ENCODE data around the gene LMAN1L. TPM values are rescaled to one million over a fixed set of nuclear protein-coding genes. Genes with fewer than 3 reads are reported as not detected.

The LMAN1L gene
- polyA plus RNA-seq, 2 donors: 0.27 to 0.61 TPM

GRCh38 chr15:74801311-74801997, 11.2 kb upstream of the LMAN1L start:
- Histone ChIP-seq H3K27me3 (ENCODE audit: control insufficient read depth in 1 of 2, insufficient read depth in 2 of 2, low read length in 2 of 2) (no peaks in the 10 kb centered on the region), H3K4me1 (ENCODE audit: control insufficient read depth in 2 of 2, insufficient read depth in 2 of 2, low read length in 1 of 2) (peaks cover 3 to 26% of the 10 kb centered on the region in 2 donors), H3K36me3 (ENCODE audit: control insufficient read depth in 2 of 2, insufficient read depth in 2 of 2, low read length in 1 of 2) (peaks cover 14 to 53% of the 10 kb centered on the region in 2 donors), H3K4me3 (ENCODE audit: low read depth in 1 of 2, low read length in 2 of 2) (no peak overlapping the region), H3K27ac (ENCODE audit: low read depth in 2 of 2, low read length in 1 of 2) (peak overlapping the region in 1 of 2 donors; percentile 27), H3K9me3 (ENCODE audit: control insufficient read depth in 2 of 2, insufficient read depth in 1 of 2, low read depth in 1 of 2, low read length in 1 of 2) (no peaks in the 10 kb centered on the region)
- WGBS, 2 donors: 85 to 86% methylated on average over 18 of the region's 18 CpGs

DNA sequence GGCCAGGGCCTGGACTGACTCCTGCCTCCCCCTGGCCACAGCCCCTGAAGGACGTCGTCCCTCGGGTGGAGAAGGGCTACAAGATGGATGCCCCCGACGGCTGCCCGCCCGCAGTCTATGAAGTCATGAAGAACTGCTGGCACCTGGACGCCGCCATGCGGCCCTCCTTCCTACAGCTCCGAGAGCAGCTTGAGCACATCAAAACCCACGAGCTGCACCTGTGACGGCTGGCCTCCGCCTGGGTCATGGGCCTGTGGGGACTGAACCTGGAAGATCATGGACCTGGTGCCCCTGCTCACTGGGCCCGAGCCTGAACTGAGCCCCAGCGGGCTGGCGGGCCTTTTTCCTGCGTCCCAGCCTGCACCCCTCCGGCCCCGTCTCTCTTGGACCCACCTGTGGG, 10.3 kb upstream of the LMAN1L start:
- Histone ChIP-seq H3K27ac (ENCODE audit: low read depth in 2 of 2, low read length in 1 of 2) (no peak overlapping the region), H3K9me3 (ENCODE audit: control insufficient read depth in 2 of 2, insufficient read depth in 1 of 2, low read depth in 1 of 2, low read length in 1 of 2) (no peaks in the 10 kb centered on the region), H3K27me3 (ENCODE audit: control insufficient read depth in 1 of 2, insufficient read depth in 2 of 2, low read length in 2 of 2) (no peaks in the 10 kb centered on the region), H3K36me3 (ENCODE audit: control insufficient read depth in 2 of 2, insufficient read depth in 2 of 2, low read length in 1 of 2) (peaks cover 14 to 53% of the 10 kb centered on the region in 2 donors), H3K4me3 (ENCODE audit: low read depth in 1 of 2, low read length in 2 of 2) (no peak overlapping the region), H3K4me1 (ENCODE audit: control insufficient read depth in 2 of 2, insufficient read depth in 2 of 2, low read length in 1 of 2) (peaks cover 3 to 26% of the 10 kb centered on the region in 2 donors)
- WGBS, 2 donors: 91 to 92% methylated on average over 20 of the region's 20 CpGs

DNA sequence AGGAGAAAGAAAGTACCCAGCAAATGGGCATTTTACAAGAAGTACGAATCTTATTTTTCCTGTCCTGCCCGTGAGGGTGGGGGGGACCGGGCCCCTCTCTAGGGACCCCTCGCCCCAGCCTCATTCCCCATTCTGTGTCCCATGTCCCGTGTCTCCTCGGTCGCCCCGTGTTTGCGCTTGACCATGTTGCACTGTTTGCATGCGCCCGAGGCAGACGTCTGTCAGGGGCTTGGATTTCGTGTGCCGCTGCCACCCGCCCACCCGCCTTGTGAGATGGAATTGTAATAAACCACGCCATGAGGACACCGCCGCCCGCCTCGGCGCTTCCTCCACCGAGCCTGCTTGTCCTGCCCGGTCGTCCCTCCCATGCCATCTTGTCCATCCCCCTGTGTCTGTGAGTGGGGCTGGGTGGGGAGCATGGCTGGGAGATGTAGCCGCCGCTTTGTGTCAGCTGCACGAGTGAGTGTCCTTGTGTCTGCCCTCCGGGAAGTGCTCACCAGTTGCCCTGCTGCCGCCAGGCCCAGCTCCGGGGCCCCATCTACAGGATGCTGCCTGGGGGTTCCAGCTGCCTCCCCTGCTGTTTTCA, 9.7 kb upstream of the LMAN1L start:
- 88 to 91% methylated on average over 31 of the region's 31 CpGs for WGBS, 2 donors
- Histone ChIP-seq H3K27ac (ENCODE audit: low read depth in 2 of 2, low read length in 1 of 2) (no peak overlapping the region), H3K27me3 (ENCODE audit: control insufficient read depth in 1 of 2, insufficient read depth in 2 of 2, low read length in 2 of 2) (no peaks in the 10 kb centered on the region), H3K4me1 (ENCODE audit: control insufficient read depth in 2 of 2, insufficient read depth in 2 of 2, low read length in 1 of 2) (peaks cover 4 to 26% of the 10 kb centered on the region in 2 donors), H3K4me3 (ENCODE audit: low read depth in 1 of 2, low read length in 2 of 2) (no peak overlapping the region), H3K36me3 (ENCODE audit: control insufficient read depth in 2 of 2, insufficient read depth in 2 of 2, low read length in 1 of 2) (peaks cover 14 to 50% of the 10 kb centered on the region in 2 donors), H3K9me3 (ENCODE audit: control insufficient read depth in 2 of 2, insufficient read depth in 1 of 2, low read depth in 1 of 2, low read length in 1 of 2) (no peaks in the 10 kb centered on the region)

- Histone ChIP-seq H3K9me3 (ENCODE audit: control insufficient read depth in 2 of 2, insufficient read depth in 1 of 2, low read depth in 1 of 2, low read length in 1 of 2) (no peaks in the 10 kb centered on the region), H3K27me3 (ENCODE audit: control insufficient read depth in 1 of 2, insufficient read depth in 2 of 2, low read length in 2 of 2) (no peaks in the 10 kb centered on the region), H3K27ac (ENCODE audit: low read depth in 2 of 2, low read length in 1 of 2) (no peak overlapping the region), H3K4me1 (ENCODE audit: control insufficient read depth in 2 of 2, insufficient read depth in 2 of 2, low read length in 1 of 2) (peaks cover 4 to 13% of the 10 kb centered on the region in 2 donors), H3K4me3 (ENCODE audit: low read depth in 1 of 2, low read length in 2 of 2) (no peak overlapping the region), H3K36me3 (ENCODE audit: control insufficient read depth in 2 of 2, insufficient read depth in 2 of 2, low read length in 1 of 2) (peaks cover 7 to 32% of the 10 kb centered on the region in 2 donors)
- 73 to 76% methylated on average over 6 of the region's 6 CpGs for WGBS, 2 donors
Measured at GRCh38 chr15:74804935-74805334, 7.7 kb upstream of the LMAN1L start.

DNA sequence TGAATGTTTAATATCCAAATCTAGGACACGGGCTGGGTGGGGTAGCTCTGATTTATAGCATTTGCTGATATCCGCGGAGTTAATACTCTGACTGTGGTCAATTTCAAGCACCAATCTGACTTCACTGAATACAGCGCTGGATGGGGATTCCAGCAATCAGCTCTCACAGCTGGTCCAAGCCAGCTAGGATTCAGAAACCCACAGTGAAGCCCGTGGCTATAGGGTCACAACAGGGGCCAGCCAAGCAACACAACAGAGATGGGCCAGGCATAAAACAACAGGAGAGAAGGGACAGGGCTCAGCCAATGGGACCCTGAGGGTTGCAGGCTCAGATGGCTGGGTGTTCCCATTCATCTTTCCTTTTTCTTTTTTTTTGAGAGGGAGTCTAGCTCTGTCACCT, 5.4 kb upstream of the LMAN1L start:
- Histone ChIP-seq H3K4me1 (ENCODE audit: control insufficient read depth in 2 of 2, insufficient read depth in 2 of 2, low read length in 1 of 2) (peaks cover 4 to 8% of the 10 kb centered on the region in 2 donors), H3K27me3 (ENCODE audit: control insufficient read depth in 1 of 2, insufficient read depth in 2 of 2, low read length in 2 of 2) (no peaks in the 10 kb centered on the region), H3K36me3 (ENCODE audit: control insufficient read depth in 2 of 2, insufficient read depth in 2 of 2, low read length in 1 of 2) (peaks cover 2 to 16% of the 10 kb centered on the region in 2 donors), H3K4me3 (ENCODE audit: low read depth in 1 of 2, low read length in 2 of 2) (no peak overlapping the region), H3K9me3 (ENCODE audit: control insufficient read depth in 2 of 2, insufficient read depth in 1 of 2, low read depth in 1 of 2, low read length in 1 of 2) (no peaks in the 10 kb centered on the region), H3K27ac (ENCODE audit: low read depth in 2 of 2, low read length in 1 of 2) (peak overlapping the region in 1 of 2 donors; percentile 17)
- WGBS, 2 donors: 56 to 61% methylated on average over 5 of the region's 5 CpGs

- Histone ChIP-seq H3K27me3 (ENCODE audit: control insufficient read depth in 1 of 2, insufficient read depth in 2 of 2, low read length in 2 of 2) (no peaks in the 10 kb centered on the region), H3K9me3 (ENCODE audit: control insufficient read depth in 2 of 2, insufficient read depth in 1 of 2, low read depth in 1 of 2, low read length in 1 of 2) (no peaks in the 10 kb centered on the region), H3K4me3 (ENCODE audit: low read depth in 1 of 2, low read length in 2 of 2) (no peak overlapping the region), H3K27ac (ENCODE audit: low read depth in 2 of 2, low read length in 1 of 2) (peak overlapping the region in 1 of 2 donors; percentile 47), H3K4me1 (ENCODE audit: control insufficient read depth in 2 of 2, insufficient read depth in 2 of 2, low read length in 1 of 2) (peaks cover 4 to 8% of the 10 kb centered on the region in 2 donors), H3K36me3 (ENCODE audit: control insufficient read depth in 2 of 2, insufficient read depth in 2 of 2, low read length in 1 of 2) (peaks cover 0 to 7% of the 10 kb centered on the region in 2 donors)
- 54 to 56% methylated on average over 18 of the region's 18 CpGs for WGBS, 2 donors
Measured at GRCh38 chr15:74808078-74808839, 4.4 kb upstream of the LMAN1L start.

DNA sequence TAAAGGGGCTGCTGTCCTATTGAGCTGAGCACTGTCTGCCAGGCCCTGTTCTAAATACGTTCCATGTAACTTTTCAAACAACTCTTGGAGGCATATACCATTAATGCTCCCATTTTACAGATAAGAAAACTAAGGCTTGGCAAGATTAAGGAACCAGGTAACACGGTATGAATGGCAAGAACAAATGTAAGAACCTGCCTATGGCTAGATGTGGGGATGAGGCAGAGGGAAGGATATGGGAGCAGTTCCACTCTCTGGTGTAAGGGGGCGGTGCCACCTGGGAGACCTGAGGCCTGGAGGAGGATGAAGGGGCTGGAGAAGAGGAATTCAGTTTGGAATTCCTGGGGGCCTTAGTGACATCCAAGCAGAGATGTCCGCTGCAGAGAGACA, 3.8 kb upstream of the LMAN1L start:
- Histone ChIP-seq H3K36me3 (ENCODE audit: control insufficient read depth in 2 of 2, insufficient read depth in 2 of 2, low read length in 1 of 2) (peaks cover 0 to under 1% of the 10 kb centered on the region in 2 donors), H3K27me3 (ENCODE audit: control insufficient read depth in 1 of 2, insufficient read depth in 2 of 2, low read length in 2 of 2) (no peaks in the 10 kb centered on the region), H3K27ac (ENCODE audit: low read depth in 2 of 2, low read length in 1 of 2) (no peak overlapping the region), H3K9me3 (ENCODE audit: control insufficient read depth in 2 of 2, insufficient read depth in 1 of 2, low read depth in 1 of 2, low read length in 1 of 2) (no peaks in the 10 kb centered on the region), H3K4me3 (ENCODE audit: low read depth in 1 of 2, low read length in 2 of 2) (no peak overlapping the region), H3K4me1 (ENCODE audit: control insufficient read depth in 2 of 2, insufficient read depth in 2 of 2, low read length in 1 of 2) (peaks cover 4 to 8% of the 10 kb centered on the region in 2 donors)
- 62 to 77% methylated on average over 4 of the region's 4 CpGs for WGBS, 2 donors

GRCh38 chr15:74809242-74809641, 3.4 kb upstream of the LMAN1L start:
- peaks cover 4 to 8% of the 10 kb centered on the region in 2 donors for H3K4me1 ChIP-seq (ENCODE audit: control insufficient read depth in 2 of 2, insufficient read depth in 2 of 2, low read length in 1 of 2)
- WGBS, 2 donors: 79 to 80% methylated on average over 5 of the region's 5 CpGs
- no peak overlapping the region for H3K4me3 ChIP-seq (ENCODE audit: low read depth in 1 of 2, low read length in 2 of 2)
- no peaks in the 10 kb centered on the region for H3K27me3 ChIP-seq (ENCODE audit: control insufficient read depth in 1 of 2, insufficient read depth in 2 of 2, low read length in 2 of 2)
- H3K9me3 ChIP-seq (ENCODE audit: control insufficient read depth in 2 of 2, insufficient read depth in 1 of 2, low read depth in 1 of 2, low read length in 1 of 2): no peaks in the 10 kb centered on the region
- H3K27ac ChIP-seq (ENCODE audit: low read depth in 2 of 2, low read length in 1 of 2): no peak overlapping the region
- no peaks in the 10 kb centered on the region for H3K36me3 ChIP-seq (ENCODE audit: control insufficient read depth in 2 of 2, insufficient read depth in 2 of 2, low read length in 1 of 2)

GRCh38 chr15:74809956-74810355, 2.7 kb upstream of the LMAN1L start:
- Histone ChIP-seq H3K4me1 (ENCODE audit: control insufficient read depth in 2 of 2, insufficient read depth in 2 of 2, low read length in 1 of 2) (peaks cover 4 to 10% of the 10 kb centered on the region in 2 donors), H3K4me3 (ENCODE audit: low read depth in 1 of 2, low read length in 2 of 2) (no peak overlapping the region), H3K27me3 (ENCODE audit: control insufficient read depth in 1 of 2, insufficient read depth in 2 of 2, low read length in 2 of 2) (no peaks in the 10 kb centered on the region), H3K9me3 (ENCODE audit: control insufficient read depth in 2 of 2, insufficient read depth in 1 of 2, low read depth in 1 of 2, low read length in 1 of 2) (no peaks in the 10 kb centered on the region), H3K36me3 (ENCODE audit: control insufficient read depth in 2 of 2, insufficient read depth in 2 of 2, low read length in 1 of 2) (no peaks in the 10 kb centered on the region), H3K27ac (ENCODE audit: low read depth in 2 of 2, low read length in 1 of 2) (no peak overlapping the region)
- WGBS, 2 donors: 65 to 70% methylated on average over 3 of the region's 3 CpGs
